ENCODE results near the gene ARNT2.

Gene ARNT2

DNA sequence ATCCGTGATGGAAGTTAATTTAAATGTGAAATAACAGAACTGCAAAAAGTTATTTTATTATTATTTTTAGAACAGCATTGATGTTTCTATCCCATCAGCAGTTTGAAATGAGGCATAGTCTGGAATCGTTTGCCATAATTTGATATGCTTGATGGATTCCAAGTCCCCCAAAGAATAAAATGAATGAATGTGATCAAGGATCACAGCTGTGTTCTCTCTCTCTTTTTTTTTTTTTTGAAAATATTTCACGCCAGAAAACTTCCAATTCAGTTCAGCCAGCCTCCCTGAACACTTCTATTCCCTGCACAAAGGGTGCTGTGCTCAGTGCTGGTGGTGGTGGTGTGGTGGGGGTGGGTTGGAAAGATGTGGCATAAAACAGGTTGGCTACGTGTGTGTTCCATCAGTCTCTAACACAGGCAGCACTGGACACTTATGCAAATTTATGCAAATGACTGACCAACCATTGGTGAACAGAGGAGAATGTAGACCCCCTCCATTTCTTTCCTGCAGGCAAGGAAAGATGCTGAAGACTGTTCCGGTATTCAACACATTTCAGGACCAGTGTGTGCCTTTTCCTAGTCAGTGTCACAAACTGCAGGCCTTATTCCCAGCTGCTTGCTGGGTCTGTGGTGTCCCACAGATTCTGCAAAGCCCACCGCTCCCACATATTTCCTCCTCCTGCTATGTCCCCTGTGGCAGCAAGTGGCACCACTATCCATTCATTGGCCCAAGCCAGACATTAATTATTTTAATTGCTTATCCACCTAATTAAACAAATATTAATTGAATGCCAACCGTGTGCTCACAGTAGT is 10.6 kb downstream of the ARNT2 start:
- Histone ChIP-seq H2BK5ac (ENCODE audit: low read depth, low read length, poor library complexity, severe bottlenecking) (no peak overlapping the region), H3K4me3 (ENCODE audit: insufficient read depth in 1 of 2, low read depth in 1 of 2, low read length in 2 of 2) (no peak overlapping the region), H2AK5ac (ENCODE audit: low read length, severe bottlenecking) (no peak overlapping the region), H3K18ac (ENCODE audit: low read depth in 1 of 2, low read length in 2 of 2) (no peak overlapping the region), H3K27ac (ENCODE audit: low read length, poor library complexity, severe bottlenecking) (no peak overlapping the region), H3K9ac (ENCODE audit: low read length) (no peak overlapping the region), H3K27me3 (ENCODE audit: control insufficient read depth in 1 of 2, insufficient read depth in 1 of 2, low read length in 2 of 2) (peaks cover 0 to 37% of the 10 kb centered on the region in 2 experiments), H2BK12ac (ENCODE audit: low read length in 2 of 2) (no peak overlapping the region), H2BK120ac (ENCODE audit: low read depth, low read length) (no peak overlapping the region), H3K14ac (ENCODE audit: low read length in 2 of 2) (no peak overlapping the region), H4K91ac (ENCODE audit: low read length) (no peak overlapping the region), H3K36me3 (ENCODE audit: control insufficient read depth in 1 of 2, insufficient read depth in 2 of 2, low read depth in 1 of 2, low read length in 2 of 2) (no peaks in the 10 kb centered on the region), H2BK15ac (ENCODE audit: low read depth, poor library complexity, severe bottlenecking) (no peak overlapping the region), H4K8ac (ENCODE audit: low read length) (no peak overlapping the region), H2AFZ (ENCODE audit: low read depth, low read length) (peak overlapping the region; percentile 33), H3K9me3 (ENCODE audit: control insufficient read depth, low read length) (no peaks in the 10 kb centered on the region), H3K4me2 (ENCODE audit: low read length, poor library complexity, severe bottlenecking) (no peak overlapping the region), H3K4ac (ENCODE audit: low read depth in 1 of 2, low read length in 2 of 2) (no peak overlapping the region), H3K4me1 (ENCODE audit: control insufficient read depth, insufficient read depth, low read depth, low read length) (peaks cover 15% of the 10 kb centered on the region), H3K23ac (ENCODE audit: low read length in 2 of 2) (no peak overlapping the region), H3K79me1 (replicated peaks; ENCODE audit: low read length, poor library complexity, severe bottlenecking) (peaks cover 44% of the 10 kb centered on the region)
- DNase-seq = no peak
- 94% methylated on average over 5 of the region's 7 CpGs for WGBS

DNA sequence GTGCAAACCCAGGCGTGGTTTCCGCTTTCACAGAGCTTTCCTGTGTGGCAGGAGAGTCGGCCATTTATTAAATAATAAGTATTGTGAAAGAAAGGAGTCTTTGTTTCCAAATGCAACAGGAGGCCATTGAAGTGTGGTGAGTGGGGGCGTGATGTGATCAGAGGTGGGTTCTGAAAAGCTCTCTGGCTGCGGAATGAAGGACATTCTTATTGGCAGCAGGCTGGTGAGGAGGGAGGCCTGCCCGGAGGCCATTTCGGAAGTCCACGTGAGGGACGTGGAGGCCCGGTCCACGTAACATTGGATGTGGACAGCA is 11.1 kb downstream of the ARNT2 start:
- Histone ChIP-seq H3K9me3 (ENCODE audit: control insufficient read depth, low read length) (no peaks in the 10 kb centered on the region), H4K91ac (ENCODE audit: low read length) (no peak overlapping the region), H2BK5ac (ENCODE audit: low read depth, low read length, poor library complexity, severe bottlenecking) (no peak overlapping the region), H2BK15ac (ENCODE audit: low read depth, poor library complexity, severe bottlenecking) (no peak overlapping the region), H3K4me1 (ENCODE audit: control insufficient read depth, insufficient read depth, low read depth, low read length) (peaks cover 16% of the 10 kb centered on the region), H3K36me3 (ENCODE audit: control insufficient read depth in 1 of 2, insufficient read depth in 2 of 2, low read depth in 1 of 2, low read length in 2 of 2) (no peaks in the 10 kb centered on the region), H2AK5ac (ENCODE audit: low read length, severe bottlenecking) (no peak overlapping the region), H4K8ac (ENCODE audit: low read length) (no peak overlapping the region), H3K4me2 (ENCODE audit: low read length, poor library complexity, severe bottlenecking) (no peak overlapping the region), H3K23ac (ENCODE audit: low read length in 2 of 2) (no peak overlapping the region), H3K4me3 (ENCODE audit: insufficient read depth in 1 of 2, low read depth in 1 of 2, low read length in 2 of 2) (no peak overlapping the region), H2AFZ (ENCODE audit: low read depth, low read length) (no peak overlapping the region), H2BK120ac (ENCODE audit: low read depth, low read length) (no peak overlapping the region), H3K27ac (ENCODE audit: low read length, poor library complexity, severe bottlenecking) (no peak overlapping the region), H3K4ac (ENCODE audit: low read depth in 1 of 2, low read length in 2 of 2) (no peak overlapping the region), H2BK12ac (ENCODE audit: low read length in 2 of 2) (no peak overlapping the region), H3K9ac (ENCODE audit: low read length) (no peak overlapping the region), H3K18ac (ENCODE audit: low read depth in 1 of 2, low read length in 2 of 2) (no peak overlapping the region), H3K79me1 (replicated peaks; ENCODE audit: low read length, poor library complexity, severe bottlenecking) (peaks cover 40% of the 10 kb centered on the region), H3K14ac (ENCODE audit: low read length in 2 of 2) (no peak overlapping the region), H3K27me3 (ENCODE audit: control insufficient read depth in 1 of 2, insufficient read depth in 1 of 2, low read length in 2 of 2) (peaks cover 0 to 32% of the 10 kb centered on the region in 2 experiments)
- no peak for DNase-seq
- 94% methylated on average over 11 of the region's 11 CpGs for WGBS

DNA sequence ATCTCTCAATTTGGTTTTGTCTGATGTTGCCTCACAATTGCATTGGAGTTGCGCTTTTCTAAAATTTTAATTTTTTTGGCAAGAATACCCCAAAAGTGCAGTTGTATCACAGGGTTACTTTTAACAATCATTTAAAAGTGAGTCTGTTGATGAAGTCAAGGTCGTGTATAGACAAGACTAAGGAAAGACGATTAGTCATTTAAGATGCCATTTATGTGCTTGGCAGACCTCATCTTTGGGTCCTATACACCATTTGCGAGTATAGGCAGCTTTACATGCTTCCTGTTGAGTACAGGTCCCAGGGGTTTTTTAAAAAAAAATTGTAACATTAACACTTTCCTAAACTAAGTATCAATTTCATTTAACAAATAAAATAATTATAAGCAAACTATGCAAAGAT is 12.5 kb downstream of the ARNT2 start:
- Histone ChIP-seq H3K14ac (ENCODE audit: low read length in 2 of 2) (no peak overlapping the region), H2AFZ (ENCODE audit: low read depth, low read length) (no peak overlapping the region), H2BK15ac (ENCODE audit: low read depth, poor library complexity, severe bottlenecking) (no peak overlapping the region), H3K23ac (ENCODE audit: low read length in 2 of 2) (no peak overlapping the region), H2BK120ac (ENCODE audit: low read depth, low read length) (no peak overlapping the region), H3K4me1 (ENCODE audit: control insufficient read depth, insufficient read depth, low read depth, low read length) (peaks cover 16% of the 10 kb centered on the region), H3K27ac (ENCODE audit: low read length, poor library complexity, severe bottlenecking) (no peak overlapping the region), H2BK12ac (ENCODE audit: low read length in 2 of 2) (no peak overlapping the region), H3K4ac (ENCODE audit: low read depth in 1 of 2, low read length in 2 of 2) (no peak overlapping the region), H3K4me2 (ENCODE audit: low read length, poor library complexity, severe bottlenecking) (no peak overlapping the region), H2BK5ac (ENCODE audit: low read depth, low read length, poor library complexity, severe bottlenecking) (no peak overlapping the region), H4K8ac (ENCODE audit: low read length) (no peak overlapping the region), H3K9ac (ENCODE audit: low read length) (no peak overlapping the region), H4K91ac (ENCODE audit: low read length) (no peak overlapping the region), H3K27me3 (ENCODE audit: control insufficient read depth in 1 of 2, insufficient read depth in 1 of 2, low read length in 2 of 2) (peaks cover 0 to 19% of the 10 kb centered on the region in 2 experiments), H3K9me3 (ENCODE audit: control insufficient read depth, low read length) (no peaks in the 10 kb centered on the region), H3K79me1 (replicated peaks; ENCODE audit: low read length, poor library complexity, severe bottlenecking) (peaks cover 38% of the 10 kb centered on the region), H3K4me3 (ENCODE audit: insufficient read depth in 1 of 2, low read depth in 1 of 2, low read length in 2 of 2) (no peak overlapping the region), H3K18ac (ENCODE audit: low read depth in 1 of 2, low read length in 2 of 2) (no peak overlapping the region), H3K36me3 (ENCODE audit: control insufficient read depth in 1 of 2, insufficient read depth in 2 of 2, low read depth in 1 of 2, low read length in 2 of 2) (no peaks in the 10 kb centered on the region), H2AK5ac (ENCODE audit: low read length, severe bottlenecking) (no peak overlapping the region)
- no peak for DNase-seq
- 66% methylated on average over 3 of the region's 4 CpGs for WGBS

DNA sequence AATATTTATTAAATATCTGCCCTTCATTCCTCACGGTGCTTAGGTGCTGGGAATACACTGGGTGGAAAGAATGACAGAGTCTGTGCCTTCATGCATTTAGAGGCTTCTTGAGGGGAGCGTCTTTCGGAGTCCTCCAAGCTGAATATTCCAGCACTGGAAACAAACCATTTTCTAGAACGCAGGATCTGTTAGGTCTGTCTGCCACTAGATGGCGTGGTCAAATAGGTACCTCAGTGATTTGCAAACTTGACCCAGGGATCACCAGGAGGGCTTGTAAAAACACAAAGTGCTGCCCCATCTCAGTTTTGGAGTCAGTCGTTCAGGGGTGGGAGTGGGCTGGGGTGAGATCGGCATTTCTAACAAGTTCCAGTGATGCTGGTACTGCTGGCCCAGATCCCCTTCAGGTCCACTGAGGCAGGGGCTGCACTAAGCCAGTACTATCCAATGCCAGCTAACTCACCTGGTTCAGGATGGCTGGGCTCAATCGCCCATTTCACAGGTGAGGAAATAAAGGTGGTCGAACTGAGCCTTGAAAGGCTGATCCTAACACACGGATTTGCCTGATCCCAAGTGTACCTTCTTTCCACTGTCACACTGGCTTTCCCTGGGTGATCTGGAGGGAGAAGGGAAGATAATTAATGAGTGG is 14.8 kb downstream of the ARNT2 start:
- no peak overlapping the region for H3K9ac ChIP-seq (ENCODE audit: low read length)
- WGBS = 54% methylated on average over 10 of the region's 10 CpGs
- no peak overlapping the region for H2AFZ ChIP-seq (ENCODE audit: low read depth, low read length)
- H3K27ac ChIP-seq (ENCODE audit: low read length, poor library complexity, severe bottlenecking) = peak overlapping the region; percentile 67
- H2AK5ac ChIP-seq (ENCODE audit: low read length, severe bottlenecking) = peak overlapping the region; percentile 37
- H3K4me3 ChIP-seq (ENCODE audit: insufficient read depth in 1 of 2, low read depth in 1 of 2, low read length in 2 of 2) = no peak overlapping the region
- H3K9me3 ChIP-seq (ENCODE audit: control insufficient read depth, low read length) = no peaks in the 10 kb centered on the region
- H4K91ac ChIP-seq (ENCODE audit: low read length) = no peak overlapping the region
- no peak overlapping the region for H3K23ac ChIP-seq (ENCODE audit: low read length in 2 of 2)
- no peak overlapping the region for H3K4ac ChIP-seq (ENCODE audit: low read depth in 1 of 2, low read length in 2 of 2)
- no peak overlapping the region for H2BK12ac ChIP-seq (ENCODE audit: low read length in 2 of 2)
- H3K18ac ChIP-seq (ENCODE audit: low read depth in 1 of 2, low read length in 2 of 2) = no peak overlapping the region
- H2BK120ac ChIP-seq (ENCODE audit: low read depth, low read length) = no peak overlapping the region
- peak overlapping the region; percentile 29 for H3K4me2 ChIP-seq (ENCODE audit: low read length, poor library complexity, severe bottlenecking)
- no peaks in the 10 kb centered on the region for H3K36me3 ChIP-seq (ENCODE audit: control insufficient read depth in 1 of 2, insufficient read depth in 2 of 2, low read depth in 1 of 2, low read length in 2 of 2)
- H3K4me1 ChIP-seq (ENCODE audit: control insufficient read depth, insufficient read depth, low read depth, low read length) = peaks cover 20% of the 10 kb centered on the region
- no peak overlapping the region for H3K14ac ChIP-seq (ENCODE audit: low read length in 2 of 2)
- H4K8ac ChIP-seq (ENCODE audit: low read length) = no peak overlapping the region
- no peak overlapping the region for H2BK5ac ChIP-seq (ENCODE audit: low read depth, low read length, poor library complexity, severe bottlenecking)
- H3K27me3 ChIP-seq (ENCODE audit: control insufficient read depth in 1 of 2, insufficient read depth in 1 of 2, low read length in 2 of 2) = peaks cover 0 to 13% of the 10 kb centered on the region in 2 experiments
- H3K79me1 ChIP-seq (replicated peaks; ENCODE audit: low read length, poor library complexity, severe bottlenecking) = peaks cover 33% of the 10 kb centered on the region
- no peak overlapping the region for H2BK15ac ChIP-seq (ENCODE audit: low read depth, poor library complexity, severe bottlenecking)
- peak; percentile 48 for DNase-seq

All from mesenchymal stem cell (in vitro differentiated cells and primary cell).